ENCODE measurements around the gene WDR31.
A peak's percentile ranks its signal among the peaks of the same experiment; 100 is the strongest.
"Not testable (repeated sequence)": the region's sequence is repeated elsewhere in the genome, so short reads cannot be mapped to it uniquely, and the experiment has no call there.

The WDR31 gene

DNA sequence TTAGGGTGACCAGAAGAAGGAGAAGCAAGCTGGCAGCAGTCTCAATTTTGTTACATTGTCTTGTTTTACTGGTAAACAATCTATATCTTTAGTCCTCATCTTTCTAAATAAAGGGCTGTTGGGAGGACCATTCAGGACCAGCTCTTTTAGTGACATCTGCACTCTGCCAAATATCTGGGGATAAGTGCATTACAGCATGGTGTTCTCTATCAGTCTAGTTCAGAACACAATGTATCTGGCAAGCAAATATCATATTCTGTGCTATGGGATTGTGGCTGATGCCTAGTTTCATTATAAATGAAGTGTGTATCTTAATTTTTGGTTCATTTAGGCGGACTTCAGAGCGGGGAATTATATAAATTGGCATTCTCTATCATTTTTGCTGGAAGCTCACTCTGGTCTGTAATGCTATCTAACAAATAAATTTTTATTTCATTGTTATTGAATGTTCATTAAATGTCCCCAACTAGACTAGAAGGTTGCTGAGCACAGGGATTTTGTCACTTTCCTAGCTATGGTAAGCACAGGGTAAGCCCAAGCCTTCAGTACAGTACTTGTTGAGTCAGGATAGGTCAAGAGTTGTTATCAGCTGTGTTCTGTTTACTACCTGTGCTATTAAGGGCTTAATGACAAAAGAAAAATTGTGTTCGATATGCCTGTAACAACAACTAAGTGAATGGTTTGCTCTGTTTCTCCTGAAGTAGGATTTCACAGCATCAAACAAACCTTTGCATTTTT, 11.9 kb downstream of the WDR31 start:
- no peak for DNase-seq

DNA sequence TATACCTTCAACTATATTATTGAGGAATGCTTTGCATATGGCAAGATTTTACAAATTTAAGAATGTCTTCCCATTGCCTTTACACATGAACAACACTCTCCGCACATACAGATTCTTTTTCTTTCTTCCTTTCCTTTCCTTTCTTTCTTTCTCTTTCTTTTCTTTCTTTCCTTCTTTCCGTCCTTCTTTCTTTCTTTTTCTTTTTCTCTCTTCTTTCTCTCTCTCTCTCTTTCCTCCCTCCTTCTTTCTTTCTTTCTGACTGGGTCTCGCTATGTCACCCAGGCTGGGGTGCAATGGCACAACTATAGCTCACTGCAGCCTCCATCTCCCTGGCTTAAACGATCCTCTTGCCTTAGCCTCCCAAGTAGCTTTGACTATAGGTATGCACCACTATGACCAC, 13.8 kb downstream of the WDR31 start:
- no peak for DNase-seq

DNA sequence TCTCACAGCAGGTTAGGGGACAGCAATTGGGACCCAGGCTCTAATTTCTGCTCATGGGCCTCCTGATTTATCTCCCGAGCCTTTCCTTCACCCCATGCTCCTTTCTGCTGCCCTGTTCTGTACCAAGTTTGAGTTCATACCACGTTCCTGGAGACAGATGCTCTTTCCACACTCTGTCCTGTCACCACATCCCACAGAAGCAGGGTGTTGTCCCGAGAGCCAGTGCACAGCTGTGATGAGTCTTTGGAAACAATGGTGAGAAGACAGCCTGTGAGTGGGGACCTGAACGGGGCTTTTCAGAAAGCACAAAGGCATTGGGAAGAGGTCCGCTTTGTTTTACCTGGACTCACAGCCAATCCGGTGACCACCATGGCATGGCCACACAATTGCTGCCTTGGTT, 17.4 kb downstream of the WDR31 start:
- no peak for DNase-seq

DNA sequence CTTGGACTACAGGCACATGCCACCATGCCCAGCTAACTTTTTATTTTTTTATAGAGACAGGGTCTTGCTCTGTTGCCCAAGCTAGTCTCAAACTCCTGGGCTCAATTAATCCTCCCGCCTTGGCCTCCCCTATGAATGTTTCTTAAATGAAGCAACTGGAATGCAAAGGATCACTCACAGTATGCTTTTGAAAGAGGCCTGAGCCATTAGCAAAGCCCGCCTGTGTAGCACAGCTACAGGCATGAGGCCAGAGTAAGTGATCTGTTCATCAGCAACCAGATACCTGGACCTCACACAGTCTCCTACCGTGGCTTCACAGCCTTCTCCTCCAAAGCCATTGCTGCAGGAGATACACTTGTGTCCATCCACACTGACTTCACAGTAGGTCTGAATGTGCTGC, 20.0 kb downstream of the WDR31 start:
- DNase-seq: no peak

DNA sequence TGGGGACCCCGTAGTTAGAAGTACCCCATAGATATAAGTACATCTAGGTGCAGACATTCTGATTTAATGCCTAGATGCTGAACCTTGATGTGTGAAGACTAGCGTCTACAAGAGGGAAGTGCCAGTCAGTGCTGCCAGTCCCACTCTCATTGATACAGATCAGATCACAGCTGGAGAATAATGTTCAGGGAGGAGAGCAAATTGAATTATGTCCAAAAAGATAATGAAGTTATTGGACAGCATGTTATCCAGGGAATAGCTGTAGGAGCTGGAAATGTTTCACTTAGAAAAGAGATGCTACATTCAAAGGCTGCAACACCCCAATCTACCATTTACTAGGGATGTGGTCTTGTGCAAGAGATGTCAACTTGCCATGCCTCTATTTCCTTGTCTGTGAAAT, 21.0 kb downstream of the WDR31 start:
- no peak for DNase-seq

DNA sequence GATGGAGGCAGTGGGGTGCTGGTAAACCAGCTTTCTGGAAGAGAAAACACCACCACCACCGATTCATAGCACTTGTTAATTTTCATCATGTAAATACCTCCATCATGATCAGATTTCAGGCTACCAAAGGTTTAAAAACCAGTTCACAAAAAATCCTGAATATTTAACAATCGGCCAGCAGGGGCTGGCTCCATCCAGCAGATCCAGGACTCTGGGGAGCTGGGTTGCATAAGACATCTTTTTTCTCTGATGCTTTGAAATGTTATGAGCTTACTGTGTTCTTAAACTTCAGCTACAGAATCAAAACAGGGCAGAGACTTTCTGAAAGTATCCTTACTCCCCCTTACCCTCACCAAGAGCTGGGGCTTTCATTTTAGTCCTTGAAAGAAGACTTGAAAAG, 22.3 kb downstream of the WDR31 start:
- no peak for DNase-seq

DNA sequence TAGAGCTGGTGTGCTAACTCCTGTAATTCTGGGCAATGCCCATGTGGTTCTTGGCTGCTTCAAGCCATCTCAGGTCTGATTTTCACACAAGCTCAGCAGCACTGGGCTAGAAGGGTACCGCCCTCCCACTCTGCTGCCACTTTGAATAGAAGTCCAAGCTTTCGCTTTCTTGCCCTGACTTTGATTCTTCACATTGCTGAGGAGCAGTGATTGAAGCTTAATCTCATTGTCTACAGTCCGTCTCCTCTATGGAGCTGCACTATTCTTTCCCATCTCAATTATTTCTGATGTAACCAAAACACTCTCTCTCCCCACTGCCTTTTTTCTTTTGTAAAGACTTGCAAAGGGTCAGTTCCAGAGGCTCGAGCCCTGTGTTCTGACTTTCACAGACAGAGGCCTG, 24.0 kb downstream of the WDR31 start:
- no peak for DNase-seq

DNA sequence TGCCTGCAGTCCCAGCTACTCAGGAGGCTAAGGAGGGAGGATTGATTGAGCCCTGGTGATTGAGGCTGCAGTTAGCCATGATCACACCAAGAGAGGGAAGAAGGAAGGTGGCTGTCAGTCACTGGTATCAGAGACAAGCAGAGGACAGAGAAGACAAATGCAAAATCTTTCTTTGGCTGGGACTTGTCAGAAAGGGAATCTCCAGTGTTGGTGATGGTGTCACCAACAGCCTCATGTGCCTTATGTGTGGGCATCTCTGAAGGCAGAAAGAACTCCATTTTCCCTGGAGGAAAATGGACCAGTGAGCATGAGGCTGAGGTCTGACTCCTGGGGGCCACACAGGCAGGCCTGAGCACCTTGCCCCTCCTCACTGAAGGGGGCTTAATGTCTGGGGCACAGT, 24.8 kb downstream of the WDR31 start:
- no peak for DNase-seq

DNA sequence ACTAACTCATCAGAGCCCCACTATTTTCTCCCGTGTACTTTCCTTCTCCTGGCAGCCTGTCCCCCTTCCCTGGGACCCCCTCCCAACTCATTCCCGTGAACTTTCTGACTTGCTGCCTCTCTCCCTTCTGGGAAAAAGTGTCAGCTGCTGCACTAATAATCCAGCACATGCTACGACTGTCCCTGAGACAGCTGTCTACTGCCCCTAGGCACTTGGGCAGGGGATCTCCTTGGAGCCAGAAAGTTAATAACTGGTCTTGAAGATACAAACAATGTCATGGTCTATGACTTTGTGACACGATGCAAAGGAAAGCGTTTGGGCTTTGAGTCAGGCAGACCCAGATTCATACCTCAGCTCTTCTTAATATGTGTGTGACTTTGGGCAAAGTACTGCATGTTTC, 26.8 kb downstream of the WDR31 start:
- peak; percentile 53 for DNase-seq

DNA sequence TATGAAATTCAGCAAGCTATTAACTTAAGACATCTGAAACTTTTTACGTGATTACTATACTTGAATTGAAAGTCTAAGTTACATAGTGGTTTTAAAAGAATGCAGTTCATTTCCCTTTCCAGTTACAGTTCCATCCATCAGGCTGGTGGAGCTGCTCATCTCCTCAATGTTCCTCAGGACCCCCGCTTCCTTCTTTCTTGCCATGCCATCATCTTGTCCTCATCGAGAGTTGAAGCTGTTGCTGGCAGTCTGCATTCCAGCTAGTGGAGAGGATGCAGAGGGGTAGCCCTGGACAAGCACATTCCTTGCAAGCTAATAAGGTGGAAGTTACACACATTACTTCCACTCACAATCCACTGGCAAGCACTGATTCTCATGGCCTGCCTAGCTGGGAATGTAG, 28.1 kb downstream of the WDR31 start:
- no peak for DNase-seq

DNA sequence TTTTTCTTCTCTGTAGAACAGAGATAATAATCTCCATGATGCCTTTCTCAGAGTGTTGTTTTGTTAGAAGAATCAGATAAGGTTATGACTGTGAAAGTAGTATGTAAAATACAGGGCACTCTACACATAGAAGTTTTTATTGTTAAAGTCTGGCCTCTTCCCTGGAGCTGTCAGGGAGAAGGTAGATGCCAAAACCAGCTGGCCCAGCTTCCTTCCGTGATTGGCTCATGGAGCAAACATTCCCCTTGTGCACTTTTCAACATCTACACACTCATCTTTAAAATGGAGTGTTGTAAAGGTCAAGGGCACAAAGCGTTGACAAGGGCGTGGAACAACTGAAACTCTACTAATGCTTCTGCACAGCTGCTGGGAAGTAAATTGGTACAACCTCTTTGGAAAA, 29.5 kb downstream of the WDR31 start:
- DNase-seq: no peak

DNA sequence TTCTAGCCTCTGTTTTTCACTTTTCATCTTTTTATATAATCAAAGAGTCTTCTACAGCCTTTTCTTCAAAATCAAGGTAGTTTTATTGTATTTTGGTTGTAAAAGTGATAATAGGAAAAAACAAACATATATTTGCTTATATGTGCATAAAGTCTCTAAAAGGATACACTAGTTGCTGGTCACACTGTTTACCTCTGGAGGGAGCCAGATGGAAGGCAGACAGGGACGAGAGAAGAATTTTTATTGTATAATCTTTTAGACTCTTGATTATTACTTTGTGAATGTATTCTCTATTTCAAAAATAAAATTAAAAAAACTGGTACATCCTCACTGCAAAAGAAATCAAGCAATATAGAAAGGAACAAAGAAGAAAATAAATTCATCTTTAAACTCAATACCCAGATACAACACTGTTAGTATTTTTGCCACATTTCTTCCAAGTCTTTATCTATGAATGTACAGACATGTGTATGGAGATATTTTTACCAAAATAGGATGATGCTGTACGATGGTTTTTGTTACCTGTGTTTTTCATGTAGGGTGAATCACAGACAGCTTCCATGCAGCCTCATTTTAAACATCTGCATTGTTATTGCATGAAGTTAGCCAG, 30.8 kb downstream of the WDR31 start:
- DNase-seq: peak; percentile 67

DNA sequence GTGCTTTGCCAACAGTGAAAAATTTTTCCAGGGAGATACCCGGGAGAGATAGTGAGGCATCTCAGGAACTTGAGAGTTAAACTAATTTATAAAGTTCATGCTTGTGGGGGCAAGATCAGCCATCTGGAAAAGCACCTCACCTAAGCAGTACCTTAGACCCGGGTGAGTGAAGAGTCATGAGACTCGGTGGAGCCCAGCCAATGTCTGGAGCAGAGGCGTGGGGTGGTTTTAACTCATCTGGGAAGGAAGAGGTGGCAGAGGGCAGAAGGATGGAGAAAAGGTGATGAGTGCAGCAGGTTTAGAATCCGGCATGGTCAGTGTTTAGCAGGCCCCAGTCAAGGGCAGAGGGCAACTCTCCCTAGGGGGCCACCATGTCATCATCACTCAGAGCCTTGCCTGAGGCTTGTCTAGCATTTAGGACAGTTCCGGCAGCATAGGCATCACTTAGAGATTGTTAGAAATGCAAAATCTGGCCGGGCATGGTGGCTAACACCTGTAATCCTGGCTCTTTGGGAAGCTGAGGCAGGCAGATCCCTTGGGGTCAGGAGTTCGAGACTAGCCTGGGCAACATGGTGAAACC, 32.6 kb downstream of the WDR31 start:
- DNase-seq: no peak

DNA sequence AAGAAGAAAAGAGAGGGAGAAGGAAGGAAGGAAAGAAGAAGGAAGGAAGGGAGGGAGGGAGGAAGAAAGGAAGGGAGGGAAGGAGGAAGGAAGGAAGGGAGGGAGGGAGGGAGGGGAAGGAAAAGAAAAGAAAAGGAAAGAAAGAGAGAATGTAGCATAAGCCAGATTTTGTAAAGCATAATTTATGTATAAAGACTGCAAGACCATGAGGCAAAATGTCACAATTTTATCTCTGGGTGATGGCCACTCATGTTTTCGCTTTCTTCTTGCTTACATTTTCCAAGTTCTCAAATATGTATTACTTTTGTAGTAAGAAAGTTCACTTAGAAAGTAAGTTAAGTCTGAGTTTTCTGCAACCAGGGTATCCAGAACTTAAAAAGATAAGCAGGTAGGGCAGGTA, 33.5 kb downstream of the WDR31 start:
- DNase-seq: no peak

DNA sequence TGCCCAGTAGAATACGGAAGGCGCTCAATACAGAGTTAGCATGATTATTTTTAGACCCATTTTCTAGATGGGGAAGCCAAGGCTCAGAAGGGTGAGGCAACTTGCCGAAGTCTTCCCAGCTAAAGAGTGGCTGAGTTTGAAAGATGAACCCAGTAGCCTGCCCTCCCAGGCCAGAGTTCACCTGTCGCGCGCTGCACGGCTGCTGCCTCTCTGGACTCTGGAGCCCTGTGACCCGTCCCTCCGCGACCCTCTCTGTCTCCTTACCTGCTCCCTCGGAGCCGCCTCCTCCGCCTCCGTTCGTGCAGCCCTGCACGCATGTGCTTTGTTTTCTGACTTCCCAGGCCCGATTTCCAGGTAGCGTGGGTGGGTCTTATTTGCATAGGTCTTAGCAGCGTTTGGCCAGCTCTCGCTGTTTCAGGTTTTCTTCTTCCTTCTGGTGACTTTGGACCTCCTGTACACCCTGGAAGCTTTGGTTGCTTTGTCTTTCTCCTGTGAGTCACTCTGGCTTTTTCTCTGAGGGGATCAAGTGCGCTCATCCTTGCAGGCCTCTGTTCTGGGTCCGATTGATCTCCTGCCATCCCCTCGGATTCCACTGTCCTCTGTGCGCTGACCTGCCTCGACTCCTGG, 37.2 kb downstream of the WDR31 start, which contains the start of gene RNF183:
Gene RNF183 (minus strand): TSS at position 585 of the 627 bp plus-strand sequence. CDS start 5,192 bp downstream, outside the sequence.
- no peak for DNase-seq

DNA sequence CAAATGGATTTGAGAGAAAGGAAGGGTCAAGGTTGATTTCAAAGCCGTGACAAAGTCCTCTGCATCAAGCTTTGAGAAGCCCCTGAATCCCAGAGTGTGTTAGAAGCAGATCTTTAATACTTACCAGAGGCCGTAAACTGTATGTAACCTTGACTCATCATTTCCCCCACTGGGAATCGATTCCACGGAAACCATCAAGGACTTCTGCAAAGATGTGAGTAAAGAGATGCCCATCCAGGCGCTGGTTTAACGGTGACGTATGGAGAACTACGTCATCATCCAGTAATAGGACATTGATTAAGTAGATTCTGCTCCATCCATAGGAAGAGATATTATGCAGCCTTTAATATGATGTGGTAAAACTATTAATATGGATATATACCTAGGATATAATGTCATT, 38.5 kb downstream of the WDR31 start:
- DNase-seq: peak; percentile 17

DNA sequence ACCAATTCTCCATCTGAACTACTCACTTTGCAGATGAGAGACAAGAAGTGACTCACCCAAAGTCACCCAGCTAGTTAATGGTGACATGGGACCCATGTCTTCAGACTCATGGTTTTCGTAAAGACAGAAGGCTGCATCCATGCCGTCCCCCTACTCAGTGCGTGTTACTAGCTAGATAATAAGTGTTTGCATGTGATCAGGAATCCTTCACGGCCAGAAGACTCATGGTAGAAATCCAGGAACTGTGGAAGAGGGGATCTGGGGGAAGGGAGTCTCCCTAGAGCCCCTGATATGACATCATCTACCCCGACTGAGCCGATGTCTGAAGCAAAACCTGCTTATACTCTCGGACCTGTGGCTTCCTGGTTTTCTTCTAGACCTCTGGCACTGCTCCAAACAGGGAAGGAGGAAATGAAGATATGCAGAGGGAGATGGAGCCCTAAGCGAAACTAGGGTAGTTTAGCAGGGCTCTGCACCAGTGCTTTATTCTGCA, 40.2 kb downstream of the WDR31 start:
- DNase-seq: peak; percentile 93

DNA sequence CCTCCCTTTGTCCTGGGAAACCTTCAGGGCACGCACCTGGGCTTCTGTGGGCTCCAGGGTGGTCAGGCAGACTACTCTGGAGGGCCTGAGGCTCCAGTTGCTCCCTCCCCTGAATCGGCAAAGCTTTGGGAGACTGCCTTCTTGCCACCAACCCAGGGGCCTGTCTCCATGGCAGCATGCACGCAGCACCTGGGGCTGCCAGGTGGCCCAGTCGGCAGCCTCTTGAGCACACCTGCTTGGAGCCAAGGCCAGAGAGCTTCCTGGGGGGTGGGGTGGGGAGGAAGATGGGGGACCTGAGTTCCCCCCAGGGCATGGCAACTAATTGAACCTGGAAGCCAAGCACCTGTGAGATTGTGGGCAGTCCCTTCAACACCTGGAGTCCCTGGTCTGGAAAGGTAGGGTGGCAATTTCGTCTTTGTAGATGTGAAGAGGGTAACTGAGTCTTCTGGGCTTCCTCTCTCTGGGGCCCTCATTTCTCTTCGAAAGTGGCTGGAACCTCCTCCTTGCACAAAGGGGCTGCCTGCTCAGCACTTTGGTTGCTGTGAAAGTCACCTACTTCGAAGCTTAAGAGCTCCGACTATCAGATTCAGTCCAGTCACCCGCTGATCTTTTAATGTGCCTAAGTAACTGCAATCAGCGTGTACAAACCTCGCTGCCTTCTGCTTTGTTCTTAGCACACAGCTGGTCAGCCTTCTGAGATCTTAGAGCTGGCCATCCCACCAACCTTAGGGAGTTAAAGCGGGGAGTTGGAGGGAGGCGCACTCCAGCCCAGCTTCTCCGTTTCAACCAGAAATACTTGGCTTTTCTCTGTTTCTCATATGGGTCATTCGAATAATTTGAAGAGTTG, 40.9 kb downstream of the WDR31 start:
- DNase-seq: peak; percentile 99

DNA sequence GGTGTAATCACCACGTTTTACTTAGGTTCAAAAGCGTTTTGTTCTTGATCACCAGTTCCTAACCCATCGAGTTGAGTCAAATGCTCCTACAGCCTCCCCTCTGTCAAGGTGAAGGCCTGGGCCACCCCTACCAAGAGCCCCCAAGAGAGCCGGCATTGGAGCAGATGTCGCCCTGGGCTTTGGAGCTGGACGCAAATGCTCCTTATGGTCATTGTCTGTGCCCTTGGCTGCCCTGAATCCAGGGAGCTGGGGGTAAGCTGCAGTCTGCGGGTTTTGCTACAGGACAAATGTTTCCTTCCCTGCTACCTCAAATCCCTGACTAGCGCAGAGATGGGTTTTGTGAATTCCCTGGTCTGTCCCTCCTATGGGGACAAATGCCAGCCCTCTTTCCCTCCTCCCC, 41.8 kb downstream of the WDR31 start:
- DNase-seq: peak; percentile 61

DNA sequence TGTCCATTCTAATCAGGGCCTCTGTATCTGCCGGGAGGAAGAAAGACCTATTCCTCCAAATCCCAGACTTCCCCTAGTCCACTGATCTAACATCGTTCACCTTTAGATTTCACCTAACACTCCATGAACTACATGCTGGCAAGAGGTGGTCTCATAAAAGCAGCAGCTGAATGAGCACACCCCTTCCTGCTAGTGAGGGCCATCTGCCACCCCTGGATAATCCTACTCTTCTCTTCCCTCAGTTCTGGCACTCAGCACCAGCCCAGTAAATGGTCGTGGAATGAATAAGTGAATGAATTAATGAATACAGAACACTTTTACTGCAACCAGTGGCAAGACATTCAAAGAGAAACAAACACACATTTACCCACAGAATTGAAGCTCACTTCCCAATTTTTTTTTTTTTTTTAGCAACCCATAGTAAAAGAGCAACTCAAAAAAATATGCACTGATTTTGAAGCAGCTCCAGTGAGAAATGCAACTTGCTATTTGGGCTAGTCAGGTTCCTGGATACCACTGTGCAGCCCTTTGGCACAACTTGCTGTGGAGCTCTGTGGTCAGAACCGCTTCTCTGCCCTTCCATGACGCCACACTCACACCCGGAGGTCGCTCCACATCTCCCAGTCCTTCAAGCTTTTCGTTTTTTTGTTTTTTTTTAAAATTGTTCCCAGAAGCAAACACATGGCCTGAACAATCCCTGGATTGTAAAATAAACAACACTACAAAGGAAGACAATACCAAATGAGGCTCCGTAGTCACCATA, 43.1 kb downstream of the WDR31 start:
- DNase-seq: peak; percentile 50

DNA sequence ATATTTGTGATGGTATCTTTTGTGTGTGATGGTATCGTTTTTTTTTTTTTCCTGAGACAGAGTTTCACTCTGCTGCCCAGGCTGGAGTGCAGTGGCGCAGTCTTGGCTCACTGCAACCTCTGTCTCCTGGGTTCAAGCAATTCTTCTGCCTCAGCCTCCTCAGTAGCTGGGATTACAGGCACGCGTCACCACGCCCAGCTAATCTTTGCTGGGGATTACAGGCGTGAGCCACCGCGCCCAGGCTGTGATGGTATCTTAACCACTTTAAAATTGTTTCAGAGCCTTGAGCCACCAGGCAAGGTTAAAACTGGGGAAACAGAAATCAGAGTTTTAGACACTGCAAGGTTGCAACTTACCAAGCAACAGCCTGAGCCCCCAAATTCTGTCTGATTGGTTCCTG, 43.8 kb downstream of the WDR31 start:
- DNase-seq: not testable (repeated sequence)

DNA sequence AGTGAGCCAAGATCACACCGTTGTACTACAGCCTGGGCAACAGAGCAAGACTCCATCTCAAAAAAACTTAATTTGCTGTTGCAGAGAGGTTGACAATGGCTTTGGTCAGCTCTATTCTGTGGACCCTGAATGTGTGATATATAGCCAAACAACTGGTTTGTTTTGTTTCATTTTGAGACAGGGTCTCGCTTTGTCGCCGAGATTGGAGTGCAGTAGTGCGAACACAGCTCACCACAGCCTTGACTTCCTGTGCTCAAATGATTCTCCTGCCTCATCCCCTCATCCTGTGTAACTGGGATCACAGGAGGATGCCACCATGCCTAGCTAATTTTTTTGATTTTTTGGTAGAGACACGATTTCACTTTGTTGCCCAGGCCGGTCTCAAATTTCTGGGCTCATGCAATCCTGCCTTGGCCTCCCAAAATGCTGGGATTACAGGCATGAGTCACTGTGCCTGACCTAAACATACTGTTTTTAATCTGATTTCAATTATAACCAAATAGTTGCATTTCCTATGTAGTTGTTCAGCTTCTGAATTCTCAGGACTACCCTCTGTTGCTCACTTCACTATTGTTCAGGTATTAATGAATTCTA, 46.7 kb downstream of the WDR31 start:
- no peak for DNase-seq
